ENCODE data around the gene KPNA1.

DNA sequence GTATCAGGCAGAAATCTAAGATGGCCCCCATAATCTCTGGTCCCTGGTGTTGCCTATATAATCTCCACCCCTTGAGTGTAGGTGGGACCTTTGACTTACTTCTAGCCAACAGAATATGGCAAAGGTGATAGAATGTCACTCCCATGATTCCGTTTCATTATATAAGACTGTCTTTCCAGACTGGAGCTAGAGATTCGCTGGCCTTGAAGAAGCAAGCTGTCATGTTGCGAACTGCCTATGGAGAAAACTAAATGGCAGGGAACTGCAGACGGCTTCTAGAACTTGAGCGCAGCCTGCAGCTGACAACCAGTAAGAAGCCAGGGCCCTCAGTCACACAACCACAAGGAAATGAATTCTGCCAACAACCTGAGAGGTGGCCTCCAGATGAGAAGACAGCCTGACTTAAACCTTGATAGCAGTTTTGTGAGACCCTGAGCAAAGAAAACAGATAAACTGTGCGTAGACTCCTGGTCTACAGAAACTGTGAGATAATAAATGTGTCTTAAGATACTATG lies 2.2 kb upstream of the KPNA1 start:
- TF ChIP-seq, protein P1, sequence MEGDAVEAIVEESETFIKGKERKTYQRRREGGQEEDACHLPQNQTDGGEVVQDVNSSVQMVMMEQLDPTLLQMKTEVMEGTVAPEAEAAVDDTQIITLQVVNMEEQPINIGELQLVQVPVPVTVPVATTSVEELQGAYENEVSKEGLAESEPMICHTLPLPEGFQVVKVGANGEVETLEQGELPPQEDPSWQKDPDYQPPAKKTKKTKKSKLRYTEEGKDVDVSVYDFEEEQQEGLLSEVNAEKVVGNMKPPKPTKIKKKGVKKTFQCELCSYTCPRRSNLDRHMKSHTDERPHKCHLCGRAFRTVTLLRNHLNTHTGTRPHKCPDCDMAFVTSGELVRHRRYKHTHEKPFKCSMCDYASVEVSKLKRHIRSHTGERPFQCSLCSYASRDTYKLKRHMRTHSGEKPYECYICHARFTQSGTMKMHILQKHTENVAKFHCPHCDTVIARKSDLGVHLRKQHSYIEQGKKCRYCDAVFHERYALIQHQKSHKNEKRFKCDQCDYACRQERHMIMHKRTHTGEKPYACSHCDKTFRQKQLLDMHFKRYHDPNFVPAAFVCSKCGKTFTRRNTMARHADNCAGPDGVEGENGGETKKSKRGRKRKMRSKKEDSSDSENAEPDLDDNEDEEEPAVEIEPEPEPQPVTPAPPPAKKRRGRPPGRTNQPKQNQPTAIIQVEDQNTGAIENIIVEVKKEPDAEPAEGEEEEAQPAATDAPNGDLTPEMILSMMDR (IDR thresholded peaks at IDR 0.05) = no peak
- TF ChIP-seq POLR2AphosphoS5 (IDR thresholded peaks at IDR 0.05) (no peak), POLR2A (IDR thresholded peaks at IDR 0.05) (no peak)

All from transverse colon (tissue), 4 donors.